B cell (primary cell): ENCODE data around the gene ZNF649. TPM values are rescaled to one million over a fixed set of nuclear protein-coding genes. Genes with fewer than 3 reads are reported as not detected.

Source experiments
- ATAC-seq: fragments of 200-7000 bp; cut with Tn5 transposase; one replicate; pipeline ENCODE4 v1.10.0; 2021; ENCODE audit warnings: low read depth, mild to moderate bottlenecking, moderate number of reproducible peaks, moderate library complexity
- CTCF ChIA-PET: fragments of 350-600 bp; sonication (Branson Sonifier 250); formaldehyde crosslinking; loops from one replicate; lab custom pipeline; 2021; ENCODE audit warnings: antibody characterized with exemption, inconsistent platforms; lab: Charles Lee
- POLR2A ChIA-PET: fragments of 350-600 bp; sonication (Branson Sonifier 250); formaldehyde crosslinking; loops from one replicate; lab custom pipeline; 2021; ENCODE audit warnings: antibody characterized with exemption; lab: Charles Lee
- DNase-seq: peaks from one replicate; pipeline ENCODE4 v3.0.0; 2013
- H2AFZ ChIP-seq: 2 replicates; pipeline ENCODE4 v1.6.1; 2012; ENCODE audit warnings: mild to moderate bottlenecking, low read depth, low read length; ENCODE audit not compliant: insufficient read depth, poor library complexity, severe bottlenecking
- H3K27ac ChIP-seq, 2 donors: 1 replicate in 1 of 2; 2 replicates in 1 of 2; pipeline ENCODE4 v1.5.1; 2012 to 2013; ENCODE audit warnings: low read length in 2 of 2, mild to moderate bottlenecking in 2 of 2, moderate library complexity in 1 of 2
- H3K27me3 ChIP-seq, 4 experiments: fragments of 200-600 bp in 1 of 4; sonication (generic) in 1 of 4; replicated peaks in 1 of 4; 1 replicate in 2 of 4; 2 replicates in 2 of 4; pipeline versions ENCODE4 v1.6.1 to v1.7.0; 2013 to 2016; ENCODE audit warnings: low read length in 3 of 4, mild to moderate bottlenecking in 2 of 4, mixed read lengths in 1 of 4, moderate library complexity in 1 of 4; ENCODE audit not compliant: insufficient read depth in 4 of 4, control insufficient read depth in 3 of 4; ENCODE audit errors: control extremely low read depth in 1 of 4
- H3K36me3 ChIP-seq, 2 experiments: replicated peaks in 1 of 2; 1 replicate in 1 of 2; 2 replicates in 1 of 2; pipeline versions ENCODE4 v1.6.1 to v1.7.1; 2013; ENCODE audit warnings: low read length in 1 of 2; ENCODE audit not compliant: insufficient read depth in 2 of 2, control insufficient read depth in 1 of 2; ENCODE audit errors: control extremely low read depth in 1 of 2, extremely low read depth in 1 of 2
- H3K4me1 ChIP-seq, 2 donors: fragments of 200-600 bp in 1 of 2; sonication (generic) in 1 of 2; 1 replicate in 1 of 2; 2 replicates in 1 of 2; pipeline versions ENCODE4 v1.5.1 to v1.6.1; 2013 to 2017; ENCODE audit warnings: low read length in 2 of 2; ENCODE audit not compliant: control insufficient read depth in 2 of 2, insufficient read depth in 2 of 2
- H3K4me2 ChIP-seq: replicated peaks from 2 replicates; pipeline ENCODE3; 2012; ENCODE audit warnings: mild to moderate bottlenecking, low read depth, low read length; ENCODE audit not compliant: poor library complexity, severe bottlenecking
- H3K4me3 ChIP-seq, 5 experiments: fragments of 200-600 bp in 1 of 5; sonication (generic) in 1 of 5; 1 replicate in 3 of 5; 2 replicates in 2 of 5; pipeline versions ENCODE4 v1.5.1 to v1.7.0; 2011 to 2016; ENCODE audit warnings: low read length in 4 of 5, mild to moderate bottlenecking in 4 of 5, low read depth in 2 of 5, control low read depth in 1 of 5, moderate library complexity in 1 of 5; ENCODE audit not compliant: insufficient read depth in 1 of 5; ENCODE audit errors: control extremely low read depth in 1 of 5, extremely low read depth in 1 of 5
- H3K79me2 ChIP-seq: fragments of 200-600 bp; sonication (generic); one replicate; pipeline ENCODE4 v1.6.0; 2016; ENCODE audit warnings: low read length; ENCODE audit not compliant: control insufficient read depth, insufficient read depth
- H3K9ac ChIP-seq: fragments of 200-600 bp; sonication (generic); 2 replicates; pipeline ENCODE4 v1.6.1; 2017; ENCODE audit warnings: mild to moderate bottlenecking, low read length, moderate library complexity
- H3K9me3 ChIP-seq, 3 donors: one replicate each; pipeline versions ENCODE4 v1.6.1 to v1.7.1; 2013; ENCODE audit warnings: low read length in 2 of 3; ENCODE audit not compliant: control insufficient read depth in 2 of 3, insufficient read depth in 1 of 3; ENCODE audit errors: control extremely low read depth in 1 of 3
- H4K20me1 ChIP-seq: 2 replicates; pipeline ENCODE4 v1.6.0; 2012; ENCODE audit warnings: mild to moderate bottlenecking, low read length; ENCODE audit not compliant: insufficient read depth, control insufficient read depth, poor library complexity, severe bottlenecking
- H3K27ac Mint-ChIP-seq: one replicate; pipeline ENCODE4 v1.8.0; 2021; ENCODE audit warnings: mixed read lengths
- H3K27me3 Mint-ChIP-seq: one replicate; pipeline ENCODE4 v1.8.0; 2021; ENCODE audit warnings: mixed read lengths
- H3K4me1 Mint-ChIP-seq: one replicate; pipeline ENCODE4 v1.8.0; 2021; ENCODE audit warnings: mixed read lengths
- H3K4me3 Mint-ChIP-seq: one replicate; pipeline ENCODE4 v1.8.0; 2021; ENCODE audit warnings: mixed read lengths
- H3K9me3 Mint-ChIP-seq: one replicate; pipeline ENCODE4 v1.8.0; 2022; ENCODE audit warnings: mixed read lengths; ENCODE audit not compliant: insufficient read depth
- CTCF ChIP-seq: fragments of 200-600 bp; IDR thresholded peaks from one replicate; pipeline ENCODE4 v1.8.0; 2022; ENCODE audit warnings: antibody characterized with exemption, mild to moderate bottlenecking
- EZH2 ChIP-seq: IDR thresholded peaks from 2 replicates; pipeline ENCODE4 v1.6.1; 2012; ENCODE audit warnings: borderline replicate concordance, low read depth, mild to moderate bottlenecking, moderate library complexity, low read length; ENCODE audit not compliant: insufficient read depth, poor library complexity, severe bottlenecking
- WGBS: methylation state at CpG from one replicate; pipeline ENCODE4 v1.1.5; 2013; ENCODE audit warnings: missing lambda C conversion rate; ENCODE audit not compliant: insufficient coverage; 5-methylcytosine and 5-hydroxymethylcytosine counted together
- intact Hi-C: fragments of 100-400 bp; cut with micrococcal nuclease; formaldehyde crosslinking; loops from one replicate; pipeline ENCODE4 v1.10.0; 2022
- polyA plus RNA-seq: library from polyadenylated mRNA; depleted of rRNA; stranded (reverse); fragments of >200 nt; gene quantifications from 2 replicates; pipeline ENCODE4 v1.2.3, GENCODE V29; 2012
- total RNA-seq, 2 donors: library from RNA; stranded (reverse); fragments of 120-200 nt in 1 of 2; gene quantifications; 1 replicate in 1 of 2; 2 replicates in 1 of 2; pipeline versions ENCODE4 v1.2.3 to v1.2.4, GENCODE V29; 2013 to 2022

ZNF649 gene
- total and polyA plus RNA-seq, 2 donors (not counting 1 experiment from before 2014, with no cell fraction given), result 3.8 to 35.7 TPM

DNA sequence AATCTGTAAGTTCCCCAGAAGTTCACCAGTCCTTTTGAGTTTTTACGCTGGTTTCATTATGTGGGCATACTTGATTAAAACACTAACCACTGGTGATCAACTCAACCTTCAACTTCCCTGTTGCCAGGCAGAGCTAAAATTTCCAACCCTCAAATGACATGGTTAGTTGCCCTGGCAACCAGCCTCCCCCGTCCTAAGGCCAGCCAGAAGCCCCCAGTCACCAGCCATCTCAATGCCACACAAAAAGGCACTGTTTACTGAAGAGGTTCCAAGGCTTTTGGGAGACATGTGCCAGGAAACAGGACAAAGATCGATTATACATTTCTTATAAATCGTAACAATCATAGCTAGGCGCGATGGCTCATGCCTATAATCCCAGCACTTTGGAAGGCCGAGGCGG is 1.6 kb downstream of the ZNF649 start:
- Histone ChIP-seq H3K4me2 (peak overlapping the region; percentile 93), H3K79me2 (peaks cover 64% of the 10 kb centered on the region), H3K9me3 (peaks cover 6 to 72% (median 46%) of the 10 kb centered on the region in 3 donors), H2AFZ (no peak overlapping the region), H3K36me3 (peaks cover 12 to 26% of the 10 kb centered on the region in 2 experiments), H3K4me1 (peaks cover 6 to 15% of the 10 kb centered on the region in 2 donors), H4K20me1 (no peaks in the 10 kb centered on the region), H3K9ac (peak overlapping the region; percentile 0), H3K27ac (no peak overlapping the region), H3K27me3 (peaks cover 0 to 15% (median 3%) of the 10 kb centered on the region in 4 experiments), H3K4me3 (no peak overlapping the region)
- ATAC-seq (no peak), DNase-seq (no peak)
- 80% methylated on average over 2 of the region's 8 CpGs for WGBS
- Mint-ChIP-seq H3K9me3 (peaks cover 12% of the 10 kb centered on the region), H3K27me3 (peaks cover 15% of the 10 kb centered on the region), H3K4me3 (peak overlapping the region; percentile 99), H3K27ac (no peak overlapping the region), H3K4me1 (peaks cover 21% of the 10 kb centered on the region)
- CTCF ChIA-PET, result no interaction called here
- TF ChIP-seq CTCF (no peak), EZH2 (no peak)
- POLR2A ChIA-PET, result no interaction called here
- intact Hi-C loops, result no loop called here

DNA sequence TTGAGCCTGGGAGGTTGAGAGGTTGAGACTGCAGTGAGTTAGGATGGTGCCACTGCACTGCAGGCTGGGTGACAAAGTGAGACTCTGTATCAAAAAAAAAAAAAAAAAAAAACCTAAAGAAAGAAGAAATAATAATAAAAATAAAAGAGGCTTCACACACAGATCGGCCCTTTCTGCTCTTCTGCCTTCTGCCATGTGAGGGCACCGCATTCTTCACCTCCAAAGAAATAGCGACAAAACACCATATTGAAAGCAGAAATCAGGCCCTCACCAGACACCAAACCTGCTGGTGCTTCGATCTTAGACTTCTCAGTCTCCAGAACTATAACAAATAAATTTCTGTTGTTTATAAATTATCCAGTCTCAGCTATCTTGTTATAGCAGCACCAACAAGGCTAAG is 3.0 kb downstream of the ZNF649 start:
- no peak overlapping the region for H3K4me3 ChIP-seq
- DNase-seq (no peak), ATAC-seq (no peak)
- Mint-ChIP-seq H3K9me3 (peaks cover 9% of the 10 kb centered on the region), H3K27ac (no peak overlapping the region), H3K27me3 (peaks cover 6% of the 10 kb centered on the region), H3K4me3 (no peak overlapping the region), H3K4me1 (peaks cover 21% of the 10 kb centered on the region)
- intact Hi-C loops, result no loop called here
- peaks cover 76% of the 10 kb centered on the region for H3K79me2 ChIP-seq
- H3K4me2 ChIP-seq, result no peak overlapping the region
- peaks cover 0 to 7% (median 0%) of the 10 kb centered on the region in 4 experiments for H3K27me3 ChIP-seq
- H3K9ac ChIP-seq, result no peak overlapping the region
- peaks cover 6 to 15% of the 10 kb centered on the region in 2 donors for H3K4me1 ChIP-seq
- TF ChIP-seq CTCF, result no peak
- no peak for TF ChIP-seq EZH2
- H2AFZ ChIP-seq, result no peak overlapping the region
- POLR2A ChIA-PET, result no interaction called here
- no peak overlapping the region for H3K27ac ChIP-seq
- H4K20me1 ChIP-seq, result no peaks in the 10 kb centered on the region
- H3K36me3 ChIP-seq, result peaks cover 16 to 32% of the 10 kb centered on the region in 2 experiments
- CTCF ChIA-PET, result no interaction called here
- peaks cover 8 to 69% (median 48%) of the 10 kb centered on the region in 3 donors for H3K9me3 ChIP-seq
- WGBS, result 92% methylated on average over 2 of the region's 4 CpGs
